Heart right ventricle (tissue), 16 donors: ENCODE data around the gene ADAMTSL3. TPM values are rescaled to one million over a fixed set of nuclear protein-coding genes. Genes with fewer than 3 reads are reported as not detected.
"Not testable (repeated sequence)": the region's sequence is repeated elsewhere in the genome, so short reads cannot be mapped to it uniquely, and the experiment has no call there.

Source experiments
- ATAC-seq, 8 donors: fragments of 200-7000 bp; cut with Tn5 transposase; one replicate each; pipeline ENCODE4 v1.9.1; 2020; ENCODE audit warnings: mild to moderate bottlenecking in 8 of 8, moderate library complexity in 8 of 8, moderate number of reproducible peaks in 1 of 8
- DNase-seq, 2 donors: peaks; one replicate each; pipeline ENCODE4 v3.0.0-alpha.2; 2020
- H3K27ac ChIP-seq, 10 donors: fragments of 200-600 bp; sonication (generic) in 2 of 10; one replicate each; pipeline versions ENCODE4 v1.5.0 to v1.8.0; 2020 to 2022; ENCODE audit warnings: mild to moderate bottlenecking in 3 of 10
- H3K27me3 ChIP-seq, 7 donors: fragments of 200-600 bp; one replicate each; pipeline ENCODE4 v1.8.0; 2021 to 2022; ENCODE audit warnings: mild to moderate bottlenecking in 2 of 7
- H3K36me3 ChIP-seq, 9 donors: fragments of 200-600 bp; sonication (generic) in 1 of 9; one replicate each; pipeline versions ENCODE4 v1.5.0 to v1.8.0; 2020 to 2022; ENCODE audit warnings: mild to moderate bottlenecking in 2 of 9
- H3K4me1 ChIP-seq, 9 donors: fragments of 200-600 bp; sonication (generic) in 1 of 9; one replicate each; pipeline versions ENCODE4 v1.5.0 to v1.8.0; 2020 to 2022; ENCODE audit warnings: mild to moderate bottlenecking in 4 of 9
- H3K4me3 ChIP-seq, 10 donors: fragments of 200-600 bp; sonication (generic) in 2 of 10; one replicate each; pipeline versions ENCODE4 v1.5.0 to v1.8.0; 2020 to 2022; ENCODE audit warnings: mild to moderate bottlenecking in 7 of 10, moderate library complexity in 2 of 10
- H3K9me3 ChIP-seq, 11 donors: fragments of 200-600 bp in 10 of 11; sonication (generic) in 2 of 11; one replicate each; pipeline versions ENCODE4 v1.5.0 to v1.8.0; 2013 to 2022; ENCODE audit warnings: mild to moderate bottlenecking in 2 of 11, control low read depth in 1 of 11, moderate library complexity in 1 of 11
- CTCF ChIP-seq, 9 donors: fragments of 200-600 bp; sonication (generic) in 2 of 9; IDR thresholded peaks; one replicate each; pipeline versions ENCODE4 v1.5.0 to v1.8.0; 2021 to 2022; ENCODE audit warnings: antibody characterized with exemption in 9 of 9, mild to moderate bottlenecking in 5 of 9, moderate library complexity in 1 of 9
- WGBS, 2 donors: extraction: QIAGEN DNeasy Blood & Tissue Kit; methylation state at CpG; one replicate each; pipeline ENCODE4 v1.1.7; 2013; ENCODE audit warnings: inconsistent platforms in 1 of 2; 5-methylcytosine and 5-hydroxymethylcytosine counted together
- intact Hi-C, 10 donors: fragments of 100-400 bp; cut with DNase I; formaldehyde crosslinking; loops; one replicate each; pipeline versions ENCODE4 v1.11.1 to v1.14.2; 2022
- polyA plus RNA-seq, 2 donors: library from polyadenylated mRNA; stranded (reverse); fragments of 200-250 nt; gene quantifications; one replicate each; pipeline ENCODE4 v1.2.3, GENCODE V29; 2013
- total RNA-seq, 10 donors: library from RNA; stranded (reverse); fragmentation: NEBNext Ultra II Directional in 3 of 10; extraction: Animal tissue kit (Norgen Biotek cat#: 25700) in 3 of 10; gene quantifications; one replicate each; pipeline versions ENCODE4 v1.2.1 to v1.2.4, GENCODE V29; 2021 to 2023
- donor health status: Arrhythmogenic right ventricular cardiomyopathy.
- donor health status: ischemic (EF 13 %, LVEDD 7.1; RV severe dilation, severe dysfunction).
- donor health status: healthy with polysubstance abuse.
- donor health status: DM: no; HTN: yes; CAD: no.
- donor health status: DM: no; HTN: no; CAD: no.
- donor health status: ischemic (EF 25% LVEDD 6.9; RV normal size, moderate dysfunction).
- donor health status: ischemic (EF 25% LVEDD 5.7; RV mildly dilated, moderate dysfunction).
- donor health status: healthy.
- donor health status: DM: yes; HTN: yes; CAD: no.
- donor health status: Ischemic cardiomyopathy.
- donor health status: ischemic (EF 35%, LVEDD 5.7; RV mildly dilated, moderate dysfunction).
- donor health status: nonischemic (EF 11% LVEDD 7.7; RV severe dilation, severe dysfunction).
- donor health status: DM: yes; HTN: yes; CAD: no.
- donor health status: PGD.
- donor health status: ischemic (EF 29% LVEDD 5.4; RV normal size, mild dysfunction).
- donor health status: nonischemic (EF 23%, LVEDD 6.1; RV moderate dilation, normal function).

ADAMTSL3 gene
- total and polyA plus RNA-seq, 12 donors = 1.6 to 15.4 (median 11.0) TPM

- ATAC-seq (no peak), DNase-seq (no peak)
- TF ChIP-seq CTCF (IDR thresholded peaks at IDR 0.05) = no peak
- H3K4me3 ChIP-seq = peak overlapping the region in 2 of 10 donors; percentile 24 to 27
- 68 to 75% methylated on average over 5 of the region's 5 CpGs for WGBS, 2 donors
- H3K27me3 ChIP-seq = no peaks in the 10 kb centered on the region
- intact Hi-C loops = loop anchor here in 9 of 10 donors (2.0 to 10.0 kb wide), 10 partner anchors 87 to 303 kb away; partner anchors contain the start of genes ADAMTSL3 (in 2 of the 9) and SH3GL3 (in 1 of the 9)
- H3K36me3 ChIP-seq = no peaks in the 10 kb centered on the region
- H3K27ac ChIP-seq = peak overlapping the region in 7 of 10 donors; percentile 7 to 67 (median 50)
- H3K9me3 ChIP-seq = peaks cover 0 to 6% (median 0%) of the 10 kb centered on the region in 11 donors
- peaks cover 0 to 20% (median 15%) of the 10 kb centered on the region in 9 donors for H3K4me1 ChIP-seq
Measured at GRCh38 chr15:83747718-83748110, 93.8 kb downstream of the ADAMTSL3 start.

DNA sequence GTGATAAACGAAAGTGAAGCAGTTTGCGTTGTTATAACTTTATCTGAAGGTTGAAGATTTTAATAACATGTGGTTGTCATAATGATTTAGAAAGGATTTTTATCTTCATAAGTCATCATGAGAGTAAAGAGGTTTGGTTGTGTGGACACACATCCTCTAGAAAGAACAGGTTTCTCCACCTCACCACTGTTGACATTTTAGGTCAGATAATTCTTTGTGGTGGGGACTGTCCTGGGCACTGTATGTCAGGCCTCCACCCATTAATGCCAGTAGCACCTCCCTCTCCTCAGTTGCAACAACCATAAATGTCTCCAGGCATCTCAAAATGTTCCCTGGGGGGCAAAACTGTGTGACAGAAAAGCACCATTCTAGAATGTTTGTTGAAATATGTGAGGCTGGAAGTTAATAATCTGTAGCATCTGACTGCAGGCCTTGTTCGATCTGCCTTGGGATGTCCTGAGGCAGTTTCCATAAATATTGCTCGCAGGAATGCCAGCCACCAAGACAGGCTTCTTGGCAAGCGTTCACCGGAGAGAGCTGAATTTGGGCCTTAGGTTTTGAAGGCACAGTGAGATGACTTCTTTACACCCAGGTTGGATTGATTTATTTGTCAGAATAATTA is 100.1 kb downstream of the ADAMTSL3 start:
- intact Hi-C loops = no loop called here
- ATAC-seq (no peak), DNase-seq (no peak)
- Histone ChIP-seq H3K27ac (no peak overlapping the region), H3K27me3 (no peaks in the 10 kb centered on the region), H3K4me1 (peaks cover 0 to 7% (median 3%) of the 10 kb centered on the region in 9 donors), H3K4me3 (no peak overlapping the region), H3K36me3 (peaks cover 0 to 7% (median 0%) of the 10 kb centered on the region in 9 donors), H3K9me3 (peaks cover 0 to 14% (median 0%) of the 10 kb centered on the region in 11 donors)
- WGBS, 2 donors = 65 to 72% methylated on average over 6 of the region's 6 CpGs
- TF ChIP-seq CTCF (IDR thresholded peaks at IDR 0.05) = no peak

DNA sequence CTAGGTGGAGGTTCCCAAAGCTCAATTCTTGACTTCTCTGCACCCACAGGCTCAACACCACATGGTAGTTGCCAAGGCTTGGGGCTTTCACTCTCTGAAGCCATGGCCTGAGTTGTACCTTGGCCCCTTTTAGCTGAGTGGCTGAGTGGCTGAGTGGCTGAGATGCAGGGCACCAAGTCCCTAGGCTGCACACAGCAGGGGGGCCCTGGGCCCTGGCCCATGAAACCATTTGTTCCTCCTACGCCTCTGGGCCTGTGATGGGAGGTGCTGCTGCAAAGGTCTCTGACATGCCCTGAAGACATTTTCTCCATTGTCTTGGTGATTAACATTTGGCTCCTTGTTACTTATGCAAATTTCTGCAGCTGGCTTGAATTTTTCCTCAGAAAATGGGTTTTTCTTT is 103.4 kb downstream of the ADAMTSL3 start:
- H3K4me1 ChIP-seq, H3K27ac ChIP-seq, H3K4me3 ChIP-seq, DNase-seq, intact Hi-C loops, ATAC-seq, H3K36me3 ChIP-seq, H3K27me3 ChIP-seq: not testable (repeated sequence)
- 92 to 100% methylated on average over 1 of the region's 1 CpG for WGBS, 2 donors
- H3K9me3 ChIP-seq = peaks cover 0 to 14% (median 0%) of the 10 kb centered on the region in 11 donors

GRCh38 chr15:83762367-83762766 is 108.4 kb downstream of the ADAMTSL3 start:
- DNase-seq (no peak), ATAC-seq (no peak)
- Histone ChIP-seq H3K4me1 (peaks cover under 1 to 34% (median 14%) of the 10 kb centered on the region in 9 donors), H3K9me3 (peaks cover 0 to 7% (median 0%) of the 10 kb centered on the region in 11 donors), H3K27ac (no peak overlapping the region), H3K36me3 (peaks cover 0 to under 1% (median 0%) of the 10 kb centered on the region in 9 donors), H3K27me3 (no peaks in the 10 kb centered on the region), H3K4me3 (no peak overlapping the region)
- no peak for TF ChIP-seq CTCF (IDR thresholded peaks at IDR 0.05)
- intact Hi-C loops = no loop called here
- WGBS, 2 donors = 95 to 96% methylated on average over 5 of the region's 5 CpGs
